Osteocyte (in vitro differentiated cells): Measurements from ENCODE around the gene NUCKS1. TPM values are rescaled to one million over a fixed set of nuclear protein-coding genes. Genes with fewer than 3 reads are reported as not detected.

Source experiments
- DNase-seq: peaks from one replicate; pipeline ENCODE4 v3.0.0; 2021; ENCODE audit warnings: mixed read lengths; ENCODE audit not compliant: unreplicated experiment; ENCODE audit errors: extremely low spot score
- H3K27ac Mint-ChIP-seq: one replicate; pipeline ENCODE4 v1.8.0; 2021; ENCODE audit warnings: mild to moderate bottlenecking, mixed read lengths; ENCODE audit not compliant: unreplicated experiment
- H3K27me3 Mint-ChIP-seq: one replicate; pipeline ENCODE4 v1.8.0; 2021; ENCODE audit warnings: mixed read lengths; ENCODE audit not compliant: unreplicated experiment
- H3K36me3 Mint-ChIP-seq: one replicate; pipeline ENCODE4 v1.8.0; 2021; ENCODE audit warnings: mixed read lengths; ENCODE audit not compliant: unreplicated experiment
- H3K4me1 Mint-ChIP-seq: one replicate; pipeline ENCODE4 v1.8.0; 2021; ENCODE audit warnings: mixed read lengths; ENCODE audit not compliant: unreplicated experiment
- H3K4me3 Mint-ChIP-seq: one replicate; pipeline ENCODE4 v1.8.0; 2021; ENCODE audit warnings: mild to moderate bottlenecking, moderate library complexity, mixed read lengths; ENCODE audit not compliant: unreplicated experiment
- H3K9me3 Mint-ChIP-seq: one replicate; pipeline ENCODE4 v1.8.0; 2021; ENCODE audit warnings: mixed read lengths; ENCODE audit not compliant: unreplicated experiment
- CTCF ChIP-seq: fragments of 200-600 bp; sonication (generic); IDR thresholded peaks from 2 replicates; pipeline ENCODE4 v1.5.0; 2021; ENCODE audit warnings: antibody characterized with exemption, mild to moderate bottlenecking, moderate library complexity
- total RNA-seq: library from RNA; stranded (reverse); gene quantifications from 2 replicates; pipeline ENCODE4 v1.2.1, GENCODE V29; 2021

The NUCKS1 gene
- total RNA-seq, 1 donor from 2014 or later = 215 TPM

GRCh38 chr1:205785446-205785845, 35.5 kb upstream of the NUCKS1 start:
- Mint-ChIP-seq H3K4me1 (no peaks in the 10 kb centered on the region), H3K9me3 (no peaks in the 10 kb centered on the region), H3K27me3 (peaks cover 1% of the 10 kb centered on the region), H3K36me3 (peaks cover 9% of the 10 kb centered on the region), H3K4me3 (no peak overlapping the region), H3K27ac (no peak overlapping the region)
- no peak for DNase-seq
- no peak for TF ChIP-seq CTCF

GRCh38 chr1:205783904-205784303, 33.9 kb upstream of the NUCKS1 start:
- H3K27ac Mint-ChIP-seq = no peak overlapping the region
- no peaks in the 10 kb centered on the region for H3K9me3 Mint-ChIP-seq
- H3K4me3 Mint-ChIP-seq = no peak overlapping the region
- H3K27me3 Mint-ChIP-seq = peaks cover 4% of the 10 kb centered on the region
- DNase-seq = no peak
- no peaks in the 10 kb centered on the region for H3K4me1 Mint-ChIP-seq
- no peak for TF ChIP-seq CTCF
- H3K36me3 Mint-ChIP-seq = no peaks in the 10 kb centered on the region

- no peak for DNase-seq
- Mint-ChIP-seq H3K36me3 (no peaks in the 10 kb centered on the region), H3K4me1 (no peaks in the 10 kb centered on the region), H3K9me3 (no peaks in the 10 kb centered on the region), H3K4me3 (no peak overlapping the region), H3K27me3 (peaks cover 9% of the 10 kb centered on the region), H3K27ac (no peak overlapping the region)
- TF ChIP-seq CTCF = no peak
Measured at GRCh38 chr1:205783433-205783795, 33.4 kb upstream of the NUCKS1 start.

- Mint-ChIP-seq H3K27ac (no peak overlapping the region), H3K4me3 (no peak overlapping the region), H3K4me1 (no peaks in the 10 kb centered on the region), H3K36me3 (no peaks in the 10 kb centered on the region), H3K27me3 (peaks cover 14% of the 10 kb centered on the region), H3K9me3 (no peaks in the 10 kb centered on the region)
- TF ChIP-seq CTCF = no peak
- no peak for DNase-seq
Measured at GRCh38 chr1:205782627-205783432, 32.8 kb upstream of the NUCKS1 start.

- no peak for DNase-seq
- peaks cover 14% of the 10 kb centered on the region for H3K27me3 Mint-ChIP-seq
- no peak overlapping the region for H3K27ac Mint-ChIP-seq
- H3K9me3 Mint-ChIP-seq = no peaks in the 10 kb centered on the region
- H3K4me1 Mint-ChIP-seq = peaks cover 9% of the 10 kb centered on the region
- no peaks in the 10 kb centered on the region for H3K36me3 Mint-ChIP-seq
- TF ChIP-seq CTCF = no peak
- no peak overlapping the region for H3K4me3 Mint-ChIP-seq
Measured at GRCh38 chr1:205780335-205780734, 30.4 kb upstream of the NUCKS1 start.
